ENCODE results near the gene ASB1. TPM values are rescaled to one million over a fixed set of nuclear protein-coding genes. Genes with fewer than 3 reads are reported as not detected.

Gene ASB1
- total and polyA plus RNA-seq, 2 of the 13 experiments (the other 11 are each of a cell fraction or from before 2014, with no cell fraction given), result 48.6 to 49.2 TPM

- TF ChIP-seq ZNF773 (CRISPR knock-in tag; IDR thresholded peaks at IDR 0.05; ENCODE audit: borderline replicate concordance) (no peak), RXRA (CRISPR knock-in tag; IDR thresholded peaks at IDR 0.05) (peak; percentile 34; the same call in 1 of the 2 replicates), SALL1 (CRISPR knock-in tag; IDR thresholded peaks at IDR 0.05) (peak; percentile 52), FOXK1 (CRISPR knock-in tag; IDR thresholded peaks at IDR 0.05; ENCODE audit: borderline replicate concordance, low read depth) (no peak), ZMYM3 (CRISPR knock-in tag; IDR thresholded peaks at IDR 0.05) (peak; percentile 82), ZNF460 (CRISPR knock-in tag; IDR thresholded peaks at IDR 0.05; ENCODE audit: borderline replicate concordance) (peak; percentile 93), YY1 (IDR thresholded peaks at IDR 0.05; ENCODE audit: insufficient read depth, insufficient replicate concordance, low read depth, low read length) (no peak), MEF2D (CRISPR knock-in tag; IDR thresholded peaks at IDR 0.05) (peak; percentile 35; the same call in 1 of the 2 replicates), PATZ1 (CRISPR knock-in tag; IDR thresholded peaks at IDR 0.05) (no peak), PAXIP1 (CRISPR knock-in tag; conservative IDR thresholded peaks at IDR 0.05) (peak; percentile 47; the same call in 1 of the 2 replicates), ZNF101 (CRISPR knock-in tag; IDR thresholded peaks at IDR 0.05; ENCODE audit: borderline replicate concordance, low read depth) (no peak), NBN (conservative IDR thresholded peaks at IDR 0.05) (no peak), HNF1B (CRISPR knock-in tag; IDR thresholded peaks at IDR 0.05) (peak; percentile 33; the same call in 1 of the 2 replicates), NCOA2 (CRISPR knock-in tag; IDR thresholded peaks at IDR 0.05) (peak; percentile 53; the same call in 1 of the 2 replicates), PRMT3 (CRISPR knock-in tag; IDR thresholded peaks at IDR 0.05; ENCODE audit: borderline replicate concordance, low read depth) (no peak), TAF15 (IDR thresholded peaks at IDR 0.05; ENCODE audit: low read depth, low read length, poor library complexity, severe bottlenecking) (no peak), TEAD3 (CRISPR knock-in tag; optimal IDR thresholded peaks at IDR 0.05; ENCODE audit: borderline replicate concordance) (peak; percentile 78), ZNF264 (CRISPR knock-in tag; IDR thresholded peaks at IDR 0.05) (no peak), PITX1 (CRISPR knock-in tag; IDR thresholded peaks at IDR 0.05) (0 out of 2 replicates have a peak, but pooled peaks have one; percentile 43)
- TF ChIP-seq, protein P1, sequence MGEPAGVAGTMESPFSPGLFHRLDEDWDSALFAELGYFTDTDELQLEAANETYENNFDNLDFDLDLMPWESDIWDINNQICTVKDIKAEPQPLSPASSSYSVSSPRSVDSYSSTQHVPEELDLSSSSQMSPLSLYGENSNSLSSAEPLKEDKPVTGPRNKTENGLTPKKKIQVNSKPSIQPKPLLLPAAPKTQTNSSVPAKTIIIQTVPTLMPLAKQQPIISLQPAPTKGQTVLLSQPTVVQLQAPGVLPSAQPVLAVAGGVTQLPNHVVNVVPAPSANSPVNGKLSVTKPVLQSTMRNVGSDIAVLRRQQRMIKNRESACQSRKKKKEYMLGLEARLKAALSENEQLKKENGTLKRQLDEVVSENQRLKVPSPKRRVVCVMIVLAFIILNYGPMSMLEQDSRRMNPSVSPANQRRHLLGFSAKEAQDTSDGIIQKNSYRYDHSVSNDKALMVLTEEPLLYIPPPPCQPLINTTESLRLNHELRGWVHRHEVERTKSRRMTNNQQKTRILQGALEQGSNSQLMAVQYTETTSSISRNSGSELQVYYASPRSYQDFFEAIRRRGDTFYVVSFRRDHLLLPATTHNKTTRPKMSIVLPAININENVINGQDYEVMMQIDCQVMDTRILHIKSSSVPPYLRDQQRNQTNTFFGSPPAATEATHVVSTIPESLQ (CRISPR knock-in tag; conservative IDR thresholded peaks at IDR 0.05), result no peak
These were observed 35.2 kb downstream of the ASB1 start (continued) for GRCh38 chr2:238461916-238462315.

Data from HepG2 (cell line).